Tibial nerve (tissue), 4 donors: ENCODE results near the gene BICDL1. TPM values are rescaled to one million over a fixed set of nuclear protein-coding genes. Genes with fewer than 3 reads are reported as not detected.

Experiments
- DNase-seq, 2 donors: peaks; one replicate each; pipeline ENCODE4 v3.0.0-alpha.2; 2019; ENCODE audit warnings: low spot score in 2 of 2
- H3K27ac ChIP-seq, 4 donors: fragments of 200-600 bp; sonication (generic) in 3 of 4; one replicate each; pipeline ENCODE4 v1.5.1; 2017 to 2019; ENCODE audit warnings: mild to moderate bottlenecking in 1 of 4
- H3K27me3 ChIP-seq, 2 donors: fragments of 200-600 bp; sonication (generic) in 1 of 2; one replicate each; pipeline versions ENCODE4 v1.5.1 to v1.6.0; 2017 to 2019
- H3K36me3 ChIP-seq, 3 donors: fragments of 200-600 bp; sonication (generic); one replicate each; pipeline ENCODE4 v1.5.1; 2018 to 2019
- H3K4me1 ChIP-seq, 4 donors: fragments of 200-600 bp; sonication (generic) in 3 of 4; one replicate each; pipeline ENCODE4 v1.5.1; 2017 to 2019
- H3K4me3 ChIP-seq, 4 donors: fragments of 200-600 bp; sonication (generic) in 3 of 4; one replicate each; pipeline ENCODE4 v1.5.1; 2017 to 2019; ENCODE audit warnings: mild to moderate bottlenecking in 1 of 4, moderate library complexity in 1 of 4
- H3K9me3 ChIP-seq, 4 donors: fragments of 200-600 bp; sonication (generic) in 3 of 4; one replicate each; pipeline ENCODE4 v1.5.1; 2017 to 2019
- CTCF ChIP-seq, 5 experiments: fragments of 200-600 bp in 3 of 5; fragments of 450-650 bp in 2 of 5; sonication (generic) in 3 of 5; IDR thresholded peaks; one replicate each; pipeline ENCODE4 v1.5.1; 2016 to 2019; ENCODE audit warnings: antibody characterized with exemption in 5 of 5, mild to moderate bottlenecking in 3 of 5, moderate library complexity in 2 of 5
- EP300 ChIP-seq, 2 donors: sonication (generic); formaldehyde crosslinking; IDR thresholded peaks; one replicate each; pipeline ENCODE4 v1.6.1; 2017; ENCODE audit warnings: antibody characterized with exemption in 2 of 2, mild to moderate bottlenecking in 1 of 2
- POLR2A ChIP-seq, 2 donors: fragments of 450-650 bp; IDR thresholded peaks; one replicate each; pipeline ENCODE4 v1.6.1; 2017; ENCODE audit warnings: antibody characterized with exemption in 2 of 2, mild to moderate bottlenecking in 2 of 2, moderate library complexity in 2 of 2
- WGBS, 2 donors: methylation state at CpG; one replicate each; pipeline ENCODE4 v1.1.5; 2018; 5-methylcytosine and 5-hydroxymethylcytosine counted together
- small RNA-seq: library from RNA; depleted of rRNA; stranded (forward); fragments of <200 nt; gene quantifications from one replicate; pipeline ENCODE3, GENCODE V24; 2016
- total RNA-seq, 4 donors: library from RNA; depleted of rRNA; stranded (reverse); fragments of >200 nt; gene quantifications; one replicate each; pipeline ENCODE4 v1.1.0, GENCODE V29; 2016

Gene BICDL1
- total RNA-seq, 4 donors from 2014 or later: 0.66 to 1.5 (median 1.4) TPM; not detected in 1

- Histone ChIP-seq H3K36me3 (peaks cover 4 to 100% (median 62%) of the 10 kb centered on the region in 3 donors), H3K4me1 (no peaks in the 10 kb centered on the region), H3K9me3 (no peaks in the 10 kb centered on the region), H3K27me3 (no peaks in the 10 kb centered on the region), H3K4me3 (no peak overlapping the region), H3K27ac (no peak overlapping the region)
- WGBS, 2 donors: 95 to 98% methylated on average over 6 of the region's 6 CpGs
- DNase-seq: no peak
- no peak for TF ChIP-seq EP300 (IDR thresholded peaks at IDR 0.05)
- TF ChIP-seq POLR2A (IDR thresholded peaks at IDR 0.05): no peak
- TF ChIP-seq CTCF (IDR thresholded peaks at IDR 0.05): no peak
Observed at GRCh38 chr12:120141336-120141735, 152.3 kb downstream of the BICDL1 start.

GRCh38 chr12:120142231-120142877 is 153.3 kb downstream of the BICDL1 start:
- no peak for DNase-seq
- H3K27me3 ChIP-seq: no peaks in the 10 kb centered on the region
- no peaks in the 10 kb centered on the region for H3K4me1 ChIP-seq
- peaks cover 4 to 100% (median 58%) of the 10 kb centered on the region in 3 donors for H3K36me3 ChIP-seq
- H3K27ac ChIP-seq: no peak overlapping the region
- WGBS, 2 donors: 91 to 93% methylated on average over 14 of the region's 14 CpGs
- no peak for TF ChIP-seq EP300 (IDR thresholded peaks at IDR 0.05)
- no peak for TF ChIP-seq POLR2A (IDR thresholded peaks at IDR 0.05)
- TF ChIP-seq CTCF (IDR thresholded peaks at IDR 0.05): no peak
- no peaks in the 10 kb centered on the region for H3K9me3 ChIP-seq
- no peak overlapping the region for H3K4me3 ChIP-seq

Small RNAs within 50 kb of the gene (small RNA-seq; reads per million reads assigned to genes)
- not detected for gene AC004812.1

Other genes starting within 250 kb of the BICDL1 start
- gene CIT, start 111.9 kb upstream of the BICDL1 start, total RNA-seq: 10 to 100 TPM; 22.0 to 72.1 (median 40.8) TPM
- gene RAB35, start 127.5 kb downstream of the BICDL1 start, total RNA-seq: 10 to 100 TPM; 22.8 to 30.8 (median 26.2) TPM
- gene GCN1, start 205.5 kb downstream of the BICDL1 start, total RNA-seq: 100 to 1,000 TPM in 2 of 4 donors, 10 to 100 TPM in 2; 44.6 to 138 (median 106) TPM
- gene RPLP0, start 211.9 kb downstream of the BICDL1 start, total RNA-seq: 1,000 to 10,000 TPM; 1,234 to 2,921 (median 1,418) TPM